A549 (cell line): Measurements from ENCODE around the gene POLR3H. TPM values are rescaled to one million over a fixed set of nuclear protein-coding genes. Genes with fewer than 3 reads are reported as not detected.

ENCODE experiments used
- ATAC-seq, 2 experiments: fragments of 200-7000 bp in 1 of 2; fragments of >200 bp in 1 of 2; cut with Nextera tagmentation in 1 of 2; cut with Tn5 transposase in 1 of 2; 3 replicates each; pipeline versions ENCODE4 v1.8.0 to v1.9.1; 2018 to 2020; ENCODE audit warnings: mild to moderate bottlenecking in 1 of 2, moderate library complexity in 1 of 2
- CTCF ChIA-PET: fragments of 300-600 bp; sonication (Branson Sonifier 250); formaldehyde crosslinking; extraction: SDS; loops from one replicate; lab custom pipeline; 2021; ENCODE audit warnings: antibody characterized with exemption, inconsistent platforms; lab: Yijun Ruan, JAX
- POLR2A ChIA-PET: fragments of 350-600 bp; formaldehyde crosslinking; extraction: SDS; loops from one replicate; lab custom pipeline; 2021; ENCODE audit warnings: antibody characterized with exemption, inconsistent platforms; lab: Yijun Ruan, JAX
- DNase-seq, 2 experiments: peaks; one replicate each; pipeline versions ENCODE4 v3.0.0 to v3.0.0-alpha.2; 2011 to 2016; ENCODE audit warnings: low read depth in 1 of 2, low spot score in 1 of 2
- FAIRE-seq: peaks from 2 replicates; lab custom pipeline; 2011; peaks lifted over from hg19 to GRCh38; lab: Jason Lieb, UNC
- H3K27ac ChIP-seq, 2 experiments: fragments of >200 bp; sonication (Bioruptor Twin); formaldehyde crosslinking; 3 replicates each; pipeline ENCODE4 v1.5.1; 2016 to 2017
- H3K4me1 ChIP-seq: fragments of >200 bp; sonication (Bioruptor Twin); formaldehyde crosslinking; 3 replicates; pipeline ENCODE4 v1.6.1; 2016
- H3K4me2 ChIP-seq: fragments of >200 bp; sonication (Bioruptor Twin); formaldehyde crosslinking; 3 replicates; pipeline ENCODE4 v1.6.1; 2016
- H3K4me3 ChIP-seq: fragments of >200 bp; sonication (Bioruptor Twin); formaldehyde crosslinking; 3 replicates; pipeline ENCODE4 v1.5.1; 2016
- H3K9me3 ChIP-seq: fragments of >200 bp; sonication (Bioruptor Twin); formaldehyde crosslinking; 3 replicates; pipeline ENCODE4 v1.6.1; 2016
- ATOH8 ChIP-seq: fragments of 250-450 bp; sonication (Bioruptor Pico); IDR thresholded peaks from 2 replicates; pipeline ENCODE4 v1.5.0; 2020; ENCODE audit warnings: low read depth, mild to moderate bottlenecking, moderate library complexity
- BCL3 ChIP-seq: fragments of >200 bp; sonication (Bioruptor Twin); formaldehyde crosslinking; IDR thresholded peaks from 3 replicates; pipeline ENCODE4 v1.6.1; 2016
- BHLHE40 ChIP-seq: IDR thresholded peaks from 2 replicates; pipeline ENCODE4 v1.6.1; 2012; ENCODE audit warnings: low read depth, low read length, inconsistent platforms
- CBX2 ChIP-seq: fragments of 200-600 bp; sonication (generic); IDR thresholded peaks from 2 replicates; pipeline ENCODE4 v1.6.1; 2016; ENCODE audit warnings: low read depth, mild to moderate bottlenecking, borderline replicate concordance
- CBX8 ChIP-seq: fragments of 200-600 bp; sonication (generic); IDR thresholded peaks from 2 replicates; pipeline ENCODE4 v1.6.1; 2016
- CEBPB ChIP-seq, 2 experiments: fragments of >200 bp in 1 of 2; sonication (Bioruptor Twin) in 1 of 2; formaldehyde crosslinking in 1 of 2; IDR thresholded peaks; 2 replicates each; pipeline ENCODE4 v1.6.1; 2012 to 2016
- CHD4 ChIP-seq: fragments of 200-600 bp; sonication (generic); IDR thresholded peaks from 2 replicates; pipeline ENCODE4 v1.6.1; 2016; ENCODE audit warnings: antibody characterized with exemption, mild to moderate bottlenecking, borderline replicate concordance
- E2F6 ChIP-seq: IDR thresholded peaks from 2 replicates; pipeline ENCODE4 v1.6.1; 2012; ENCODE audit warnings: low read depth, borderline replicate concordance
- ELK1 ChIP-seq: fragments of 150-350 bp; IDR thresholded peaks from 2 replicates; pipeline ENCODE4 v1.6.1; 2014; ENCODE audit warnings: low read depth, mild to moderate bottlenecking, low read length
- HDAC2 ChIP-seq: fragments of 200-600 bp; sonication (generic); IDR thresholded peaks from 2 replicates; pipeline ENCODE4 v1.6.1; 2016
- HEYL ChIP-seq: fragments of 250-450 bp; sonication (Bioruptor Pico); IDR thresholded peaks from 2 replicates; pipeline ENCODE4 v1.8.0; 2021; ENCODE audit warnings: mild to moderate bottlenecking, moderate library complexity
- HOXA7 ChIP-seq: fragments of 250-450 bp; sonication (Bioruptor Pico); IDR thresholded peaks from 2 replicates; pipeline ENCODE4 v1.5.0; 2020; ENCODE audit warnings: mild to moderate bottlenecking, moderate library complexity
- JUNB ChIP-seq: fragments of >200 bp; sonication (Bioruptor Twin); formaldehyde crosslinking; IDR thresholded peaks from 2 replicates; pipeline ENCODE4 v1.6.1; 2016
- MAX ChIP-seq: IDR thresholded peaks from 2 replicates; pipeline ENCODE4 v1.6.1; 2012
- MAZ ChIP-seq: fragments of 150-350 bp; IDR thresholded peaks from 2 replicates; pipeline ENCODE4 v1.6.1; 2014; ENCODE audit warnings: antibody characterized with exemption, low read depth, low read length, borderline replicate concordance
- NFE2L2 ChIP-seq: fragments of 150-350 bp; conservative IDR thresholded peaks from 2 replicates; pipeline ENCODE4 v1.6.1; 2014; ENCODE audit warnings: low read length
- NR3C1 ChIP-seq: fragments of >200 bp; sonication (Bioruptor Twin); formaldehyde crosslinking; IDR thresholded peaks from 3 replicates; pipeline ENCODE4 v1.6.1; 2017
- PHF8 ChIP-seq: fragments of 200-600 bp; sonication (generic); IDR thresholded peaks from 2 replicates; pipeline ENCODE4 v1.6.1; 2016; ENCODE audit warnings: low read depth, mild to moderate bottlenecking, antibody characterized with exemption, moderate library complexity, borderline replicate concordance
- POLR2A ChIP-seq: IDR thresholded peaks from 2 replicates; pipeline ENCODE4 v1.6.1; 2012; ENCODE audit warnings: mild to moderate bottlenecking, low read length
- POLR2AphosphoS2 ChIP-seq: conservative IDR thresholded peaks from 2 replicates; pipeline ENCODE4 v1.6.1; 2012; ENCODE audit warnings: low read length, improper control_type of control experiment, inconsistent platforms
- RAD21 ChIP-seq, 2 experiments: fragments of >200 bp in 1 of 2; sonication (Bioruptor Twin) in 1 of 2; formaldehyde crosslinking in 1 of 2; IDR thresholded peaks in 1 of 2; conservative IDR thresholded peaks in 1 of 2; 2 replicates in 1 of 2; 3 replicates in 1 of 2; pipeline ENCODE4 v1.6.1; 2012 to 2018; ENCODE audit warnings: inconsistent platforms in 1 of 2
- RARB ChIP-seq: fragments of 250-450 bp; sonication (Bioruptor Pico); IDR thresholded peaks from 2 replicates; pipeline ENCODE4 v1.8.0; 2021; ENCODE audit warnings: mild to moderate bottlenecking, moderate library complexity
- RCOR1 ChIP-seq: fragments of 150-350 bp; IDR thresholded peaks from 2 replicates; pipeline ENCODE4 v1.6.1; 2014; ENCODE audit warnings: antibody characterized with exemption, low read length, low read depth
- RNF2 ChIP-seq: fragments of 200-600 bp; sonication (generic); IDR thresholded peaks from 2 replicates; pipeline ENCODE4 v1.6.1; 2016; ENCODE audit warnings: low read depth, mild to moderate bottlenecking, antibody characterized with exemption, moderate library complexity, borderline replicate concordance
- SREBF2 ChIP-seq: fragments of 450-650 bp; IDR thresholded peaks from 2 replicates; pipeline ENCODE4 v1.6.1; 2014; ENCODE audit warnings: mild to moderate bottlenecking, moderate library complexity
- TP53 ChIP-seq: fragments of 250-450 bp; sonication (Bioruptor Pico); IDR thresholded peaks from 2 replicates; pipeline ENCODE4 v1.5.0; 2021; ENCODE audit warnings: mild to moderate bottlenecking, moderate library complexity
- ZC3H11A ChIP-seq: fragments of 450-650 bp; IDR thresholded peaks from 2 replicates; pipeline ENCODE4 v1.6.1; 2014; ENCODE audit warnings: antibody characterized with exemption, mild to moderate bottlenecking
- ZFP36 ChIP-seq: fragments of 450-650 bp; IDR thresholded peaks from 2 replicates; pipeline ENCODE4 v1.6.1; 2014; ENCODE audit warnings: borderline replicate concordance; ENCODE audit not compliant: partially characterized antibody
- ZNF302 ChIP-seq: fragments of 250-450 bp; sonication (Bioruptor Pico); IDR thresholded peaks from 2 replicates; pipeline ENCODE4 v1.9.0; 2021; ENCODE audit warnings: inconsistent platforms, mild to moderate bottlenecking, moderate library complexity
- WGBS: methylation state at CpG from one replicate; pipeline ENCODE4 v1.1.6; 2017; ENCODE audit errors: missing lambda C conversion rate; 5-methylcytosine and 5-hydroxymethylcytosine counted together
- polyA plus RNA-seq, 4 experiments: library from polyadenylated mRNA; depleted of rRNA in 3 of 4; stranded (reverse); fragments of >200 nt; fragmentation: RNase III in 1 of 4; extraction: RNeasy Plus Mini Kit Qiagen cat#74134 plus additional on column Dnase treatment in 1 of 4; gene quantifications; 2 replicates in 3 of 4; 3 replicates in 1 of 4; pipeline ENCODE4 v1.2.3, GENCODE V29; 2011 to 2017

POLR3H gene
- polyA plus RNA-seq, 2 of the 4 experiments (the other 2 are of a cell fraction), result 24.5 to 27.7 TPM

GRCh38 chr22:41482319-41482935 is 61.8 kb downstream of the POLR3H start:
- no peak for FAIRE-seq
- Histone ChIP-seq H3K9me3 (no peaks in the 10 kb centered on the region), H3K27ac (no peak overlapping the region), H3K4me3 (no peak overlapping the region), H3K4me1 (no peaks in the 10 kb centered on the region; the same call in 2 of the 3 replicates), H3K4me2 (no peak overlapping the region)
- TF ChIP-seq TP53 (CRISPR knock-in tag), result no peak
- no peak for TF ChIP-seq CEBPB (IDR thresholded peaks at IDR 0.05)
- no peak for TF ChIP-seq RARB
- TF ChIP-seq CBX2, result no peak
- TF ChIP-seq HDAC2, result no peak
- no peak for TF ChIP-seq CHD4
- no peak for TF ChIP-seq NR3C1
- no peak for TF ChIP-seq CBX8
- TF ChIP-seq HEYL, result no peak
- TF ChIP-seq MAZ, result no peak
- TF ChIP-seq PHF8, result no peak
- TF ChIP-seq ZNF302 (CRISPR knock-in tag), result no peak
- TF ChIP-seq BCL3, result no peak
- TF ChIP-seq BHLHE40, result no peak
- no peak for TF ChIP-seq POLR2A
- no peak for TF ChIP-seq ZFP36
- TF ChIP-seq RAD21 (conservative IDR thresholded peaks at IDR 0.05 in 1 of 2, IDR thresholded peaks at IDR 0.05 in 1 of 2), result no peak
- ChIA-PET CTCF (interaction anchor here (5.0 kb wide), 1 partner anchor 35 kb away, joined by 25 read pairs; no protein-coding TSS in a partner anchor), POLR2A (no interaction called here)
- ATAC-seq, result no peak
- DNase-seq, result no peak
- WGBS, result 86% methylated on average over 1 of the region's 2 CpGs

GRCh38 chr22:41481925-41482318 is 62.3 kb downstream of the POLR3H start:
- H3K4me2 ChIP-seq, result no peak overlapping the region
- no peak overlapping the region for H3K27ac ChIP-seq
- H3K4me1 ChIP-seq, result no peaks in the 10 kb centered on the region; the same call in 2 of the 3 replicates
- FAIRE-seq (no peak), ATAC-seq (no peak), DNase-seq (no peak)
- POLR2A ChIA-PET, result no interaction called here
- WGBS, result 83% methylated on average over 3 of the region's 5 CpGs
- CTCF ChIA-PET, result interaction anchor here (0.8 to 5.0 kb wide), 2 partner anchors 14 to 36 kb away, joined by 3 to 25 read pairs; partner anchors contain the start of gene PHF5A
- no peaks in the 10 kb centered on the region for H3K9me3 ChIP-seq
- TF ChIP-seq HOXA7 (CRISPR knock-in tag) (no peak), RNF2 (no peak), SREBF2 (no peak), ATOH8 (no peak), MAZ (no peak), RCOR1 (no peak)
- no peak overlapping the region for H3K4me3 ChIP-seq

DNA sequence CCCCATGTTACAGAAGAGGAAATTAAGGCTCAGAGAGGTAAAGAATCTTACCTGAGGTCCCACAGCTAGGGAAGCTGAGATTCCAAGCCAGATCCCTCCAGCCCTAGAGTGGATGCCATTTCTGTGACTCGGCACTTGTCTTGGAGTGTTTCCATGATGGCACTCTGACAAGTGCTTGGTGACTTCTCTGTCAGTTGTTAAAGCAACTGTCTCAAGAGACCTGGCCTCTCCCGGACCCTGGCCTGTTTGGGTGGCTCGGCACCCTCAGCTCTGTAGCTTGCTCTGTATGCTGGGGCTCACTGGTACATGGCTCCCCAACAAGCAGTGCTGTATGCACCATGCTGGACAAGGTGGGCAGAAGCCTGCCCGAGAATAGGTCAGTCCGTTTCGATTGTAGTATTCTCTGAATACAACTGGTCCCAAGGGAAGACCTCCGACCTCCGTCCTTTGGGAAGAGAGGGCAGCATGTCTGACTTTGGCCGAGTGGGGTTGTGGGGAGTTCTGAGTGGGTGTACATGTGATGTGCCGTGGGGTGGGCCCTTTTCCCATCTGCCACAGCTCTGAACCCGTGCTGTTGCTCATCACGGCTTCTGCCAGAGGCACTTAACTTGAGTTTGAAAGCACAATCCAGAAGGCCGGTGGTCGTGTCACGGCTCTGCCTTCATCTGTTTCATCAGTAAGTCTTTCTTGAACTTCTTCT is 63.0 kb downstream of the POLR3H start:
- POLR2A ChIA-PET, result no interaction called here
- no peak for DNase-seq
- 96% methylated on average over 6 of the region's 15 CpGs for WGBS
- TF ChIP-seq ELK1, result no peak
- TF ChIP-seq NFE2L2, result no peak
- TF ChIP-seq MAX, result no peak
- TF ChIP-seq MAZ, result no peak
- no peak for TF ChIP-seq RARB
- TF ChIP-seq POLR2AphosphoS2, result no peak
- TF ChIP-seq CHD4, result no peak
- no peak for TF ChIP-seq JUNB
- TF ChIP-seq E2F6, result no peak
- no peak for TF ChIP-seq ZC3H11A
- TF ChIP-seq ATOH8, result no peak

More for the DNA sequence above, 63.0 kb downstream of the POLR3H start:
- FAIRE-seq, result no peak
- H3K9me3 ChIP-seq, result no peaks in the 10 kb centered on the region
- no peak overlapping the region for H3K27ac ChIP-seq
- no peak overlapping the region for H3K4me3 ChIP-seq
- CTCF ChIA-PET, result interaction anchor here (0.8 to 5.0 kb wide), 2 partner anchors 13 to 36 kb away, joined by 3 to 25 read pairs; partner anchors contain the start of gene PHF5A
- H3K4me1 ChIP-seq, result no peaks in the 10 kb centered on the region; the same call in 2 of the 3 replicates
- no peak for ATAC-seq
- no peak overlapping the region for H3K4me2 ChIP-seq
